Subcutaneous adipose tissue (tissue), 4 donors: ENCODE data around the gene USP17L24. TPM values are rescaled to one million over a fixed set of nuclear protein-coding genes. Genes with fewer than 3 reads are reported as not detected.
"Not testable (repeated sequence)": the region's sequence is repeated elsewhere in the genome, so short reads cannot be mapped to it uniquely, and the experiment has no call there.

ENCODE experiments used
- CTCF ChIP-seq: fragments of 450-650 bp; IDR thresholded peaks from one replicate; pipeline ENCODE4 v1.5.1; 2016; ENCODE audit warnings: low read depth, mild to moderate bottlenecking, control low read depth, antibody characterized with exemption, moderate library complexity
- total RNA-seq, 4 donors: library from RNA; depleted of rRNA; stranded (reverse); fragments of >200 nt; gene quantifications; one replicate each; pipeline ENCODE4 v1.1.0, GENCODE V29; 2016

The USP17L24 gene, protein sequence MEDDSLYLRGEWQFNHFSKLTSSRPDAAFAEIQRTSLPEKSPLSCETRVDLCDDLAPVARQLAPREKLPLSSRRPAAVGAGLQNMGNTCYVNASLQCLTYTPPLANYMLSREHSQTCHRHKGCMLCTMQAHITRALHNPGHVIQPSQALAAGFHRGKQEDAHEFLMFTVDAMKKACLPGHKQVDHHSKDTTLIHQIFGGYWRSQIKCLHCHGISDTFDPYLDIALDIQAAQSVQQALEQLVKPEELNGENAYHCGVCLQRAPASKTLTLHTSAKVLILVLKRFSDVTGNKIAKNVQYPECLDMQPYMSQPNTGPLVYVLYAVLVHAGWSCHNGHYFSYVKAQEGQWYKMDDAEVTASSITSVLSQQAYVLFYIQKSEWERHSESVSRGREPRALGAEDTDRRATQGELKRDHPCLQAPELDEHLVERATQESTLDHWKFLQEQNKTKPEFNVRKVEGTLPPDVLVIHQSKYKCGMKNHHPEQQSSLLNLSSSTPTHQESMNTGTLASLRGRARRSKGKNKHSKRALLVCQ
- not detected for total RNA-seq

DNA sequence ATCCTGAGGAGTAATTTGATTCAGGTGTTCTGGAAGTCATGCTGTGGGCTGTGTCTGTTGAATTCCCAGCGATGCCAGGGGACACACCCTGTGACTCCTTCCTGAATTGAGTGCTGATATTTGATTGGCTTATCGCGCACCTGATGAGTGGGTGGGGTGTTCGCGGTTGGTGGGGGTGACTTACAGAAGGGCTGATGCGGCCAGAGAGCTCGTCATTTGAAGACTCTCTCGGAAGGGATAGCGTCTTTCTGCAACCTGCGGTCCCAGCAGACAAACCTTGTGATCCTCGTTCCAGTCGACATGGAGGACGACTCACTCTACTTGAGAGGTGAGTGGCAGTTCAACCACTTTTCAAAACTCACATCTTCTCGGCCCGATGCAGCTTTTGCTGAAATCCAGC, at the start of gene USP17L24:
Gene USP17L24, plus strand, starts transcription at position 301 of the 400 bp plus-strand sequence. Its CDS starts 0 bp downstream, at position 301.
- not testable (repeated sequence) for TF ChIP-seq CTCF

DNA sequence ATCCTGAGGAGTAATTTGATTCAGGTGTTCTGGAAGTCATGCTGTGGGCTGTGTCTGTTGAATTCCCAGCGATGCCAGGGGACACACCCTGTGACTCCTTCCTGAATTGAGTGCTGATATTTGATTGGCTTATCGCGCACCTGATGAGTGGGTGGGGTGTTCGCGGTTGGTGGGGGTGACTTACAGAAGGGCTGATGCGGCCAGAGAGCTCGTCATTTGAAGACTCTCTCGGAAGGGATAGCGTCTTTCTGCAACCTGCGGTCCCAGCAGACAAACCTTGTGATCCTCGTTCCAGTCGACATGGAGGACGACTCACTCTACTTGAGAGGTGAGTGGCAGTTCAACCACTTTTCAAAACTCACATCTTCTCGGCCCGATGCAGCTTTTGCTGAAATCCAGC, 4.6 kb downstream of the USP17L24 start, which contains the start of gene USP17L25:
Gene USP17L25, plus strand, starts transcription at position 301 of the 400 bp plus-strand sequence. Its CDS starts 0 bp downstream, at position 301.
- not testable (repeated sequence) for TF ChIP-seq CTCF

GRCh38 chr4:9334358-9334757, 9.4 kb downstream of the USP17L24 start, which contains the start of gene USP17L26:
TSS of gene USP17L26 (plus strand) at chr4:9334658. CDS start at chr4:9334658, 0 bp downstream.
- not testable (repeated sequence) for TF ChIP-seq CTCF

DNA sequence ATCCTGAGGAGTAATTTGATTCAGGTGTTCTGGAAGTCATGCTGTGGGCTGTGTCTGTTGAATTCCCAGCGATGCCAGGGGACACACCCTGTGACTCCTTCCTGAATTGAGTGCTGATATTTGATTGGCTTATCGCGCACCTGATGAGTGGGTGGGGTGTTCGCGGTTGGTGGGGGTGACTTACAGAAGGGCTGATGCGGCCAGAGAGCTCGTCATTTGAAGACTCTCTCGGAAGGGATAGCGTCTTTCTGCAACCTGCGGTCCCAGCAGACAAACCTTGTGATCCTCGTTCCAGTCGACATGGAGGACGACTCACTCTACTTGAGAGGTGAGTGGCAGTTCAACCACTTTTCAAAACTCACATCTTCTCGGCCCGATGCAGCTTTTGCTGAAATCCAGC, 14.1 kb downstream of the USP17L24 start, which contains the start of gene USP17L5:
Gene USP17L5, plus strand, starts transcription at position 301 of the 400 bp plus-strand sequence. Its CDS starts 0 bp downstream, at position 301.
- not testable (repeated sequence) for TF ChIP-seq CTCF

DNA sequence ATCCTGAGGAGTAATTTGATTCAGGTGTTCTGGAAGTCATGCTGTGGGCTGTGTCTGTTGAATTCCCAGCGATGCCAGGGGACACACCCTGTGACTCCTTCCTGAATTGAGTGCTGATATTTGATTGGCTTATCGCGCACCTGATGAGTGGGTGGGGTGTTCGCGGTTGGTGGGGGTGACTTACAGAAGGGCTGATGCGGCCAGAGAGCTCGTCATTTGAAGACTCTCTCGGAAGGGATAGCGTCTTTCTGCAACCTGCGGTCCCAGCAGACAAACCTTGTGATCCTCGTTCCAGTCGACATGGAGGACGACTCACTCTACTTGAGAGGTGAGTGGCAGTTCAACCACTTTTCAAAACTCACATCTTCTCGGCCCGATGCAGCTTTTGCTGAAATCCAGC, 18.9 kb downstream of the USP17L24 start, which contains the start of gene USP17L27:
Gene USP17L27, plus strand, starts transcription at position 301 of the 400 bp plus-strand sequence. Its CDS starts 0 bp downstream, at position 301.
- not testable (repeated sequence) for TF ChIP-seq CTCF

GRCh38 chr4:9348593-9348992, 23.6 kb downstream of the USP17L24 start, which contains the start of gene USP17L28:
TSS of gene USP17L28 (plus strand) at chr4:9348893. CDS start at chr4:9348893, 0 bp downstream.
- TF ChIP-seq CTCF, result not testable (repeated sequence)

DNA sequence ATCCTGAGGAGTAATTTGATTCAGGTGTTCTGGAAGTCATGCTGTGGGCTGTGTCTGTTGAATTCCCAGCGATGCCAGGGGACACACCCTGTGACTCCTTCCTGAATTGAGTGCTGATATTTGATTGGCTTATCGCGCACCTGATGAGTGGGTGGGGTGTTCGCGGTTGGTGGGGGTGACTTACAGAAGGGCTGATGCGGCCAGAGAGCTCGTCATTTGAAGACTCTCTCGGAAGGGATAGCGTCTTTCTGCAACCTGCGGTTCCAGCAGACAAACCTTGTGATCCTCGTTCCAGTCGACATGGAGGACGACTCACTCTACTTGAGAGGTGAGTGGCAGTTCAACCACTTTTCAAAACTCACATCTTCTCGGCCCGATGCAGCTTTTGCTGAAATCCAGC, 28.4 kb downstream of the USP17L24 start, which contains the start of gene USP17L29:
Gene USP17L29, plus strand, starts transcription at position 301 of the 400 bp plus-strand sequence. Its CDS starts 0 bp downstream, at position 301.
- not testable (repeated sequence) for TF ChIP-seq CTCF
